ENCODE results near the gene NFE2L2. TPM values are rescaled to one million over a fixed set of nuclear protein-coding genes. Genes with fewer than 3 reads are reported as not detected.
"Not testable (repeated sequence)": the region's sequence is repeated elsewhere in the genome, so short reads cannot be mapped to it uniquely, and the experiment has no call there.

The NFE2L2 gene
- 98.4 and 100 TPM in 2 replicates for total RNA-seq
- long read RNA-seq, transcript NFE2L2-201 (5 exons, 2,853 nt): minor isoform, 44 of 285 reads
- long read RNA-seq, transcript NFE2L2-202 (5 exons, 2,651 nt): major isoform, 188 of 285 reads
- long read RNA-seq, partial matches to known transcripts: 35 of 285 reads
- long read RNA-seq, other reads (novel, unspliced or antisense): 15 of 285 reads

DNA sequence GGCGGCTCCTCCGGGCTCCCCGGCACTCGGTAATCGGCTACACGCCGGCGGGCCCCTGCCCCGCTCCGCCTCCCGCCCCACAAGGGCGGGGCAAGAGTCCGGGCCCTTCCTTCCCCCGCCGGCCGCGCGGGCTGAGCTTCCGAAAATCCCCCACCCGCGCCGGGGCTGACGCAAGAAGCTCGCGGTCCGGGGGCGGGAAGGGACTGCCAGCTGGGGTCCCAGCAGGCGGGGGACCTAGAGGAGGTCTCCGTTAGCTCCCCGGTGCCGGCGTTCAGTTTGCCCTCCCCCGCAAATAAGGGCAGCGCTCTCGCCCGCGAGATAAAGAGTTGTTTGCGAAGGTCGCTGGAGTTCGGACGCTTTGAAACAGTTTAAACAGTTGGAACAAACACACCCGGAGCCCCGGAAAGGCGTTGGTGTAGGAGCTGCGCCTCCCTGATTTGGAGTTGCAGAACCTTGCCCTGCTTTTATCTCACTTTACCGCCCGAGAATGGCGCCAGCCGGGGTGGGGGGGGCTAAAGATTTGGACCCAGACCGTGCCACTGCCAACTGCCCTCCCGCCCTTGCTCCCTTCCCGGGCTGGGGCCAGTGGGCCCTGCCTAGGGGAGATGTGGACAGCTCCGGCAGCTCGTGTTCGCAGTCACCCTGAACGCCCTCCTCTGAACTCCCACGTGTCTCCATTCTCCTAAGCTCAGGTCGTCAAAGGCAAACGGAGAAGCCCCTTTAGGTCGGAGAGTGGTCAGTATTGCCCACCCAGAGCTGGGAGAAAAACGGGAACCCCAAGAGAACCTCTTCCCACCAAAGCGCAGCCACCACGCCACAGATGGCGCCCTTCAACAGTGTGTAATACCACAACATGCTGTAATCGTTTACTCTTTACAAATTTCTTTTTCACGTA is at the start of gene NFE2L2:
Gene NFE2L2, minus strand, starts transcription at position 35 of the 895 bp plus-strand sequence. CDS start 151 bp downstream, outside the sequence.
- no peaks in the 10 kb centered on the region for H3K36me3 Mint-ChIP-seq (ENCODE audit: unreplicated experiment)
- H3K27ac Mint-ChIP-seq (ENCODE audit: unreplicated experiment): peak within 1 kb of the TSS; percentile 99
- no peaks in the 10 kb centered on the region for H3K27me3 Mint-ChIP-seq (ENCODE audit: unreplicated experiment)
- TF ChIP-seq, protein P1, sequence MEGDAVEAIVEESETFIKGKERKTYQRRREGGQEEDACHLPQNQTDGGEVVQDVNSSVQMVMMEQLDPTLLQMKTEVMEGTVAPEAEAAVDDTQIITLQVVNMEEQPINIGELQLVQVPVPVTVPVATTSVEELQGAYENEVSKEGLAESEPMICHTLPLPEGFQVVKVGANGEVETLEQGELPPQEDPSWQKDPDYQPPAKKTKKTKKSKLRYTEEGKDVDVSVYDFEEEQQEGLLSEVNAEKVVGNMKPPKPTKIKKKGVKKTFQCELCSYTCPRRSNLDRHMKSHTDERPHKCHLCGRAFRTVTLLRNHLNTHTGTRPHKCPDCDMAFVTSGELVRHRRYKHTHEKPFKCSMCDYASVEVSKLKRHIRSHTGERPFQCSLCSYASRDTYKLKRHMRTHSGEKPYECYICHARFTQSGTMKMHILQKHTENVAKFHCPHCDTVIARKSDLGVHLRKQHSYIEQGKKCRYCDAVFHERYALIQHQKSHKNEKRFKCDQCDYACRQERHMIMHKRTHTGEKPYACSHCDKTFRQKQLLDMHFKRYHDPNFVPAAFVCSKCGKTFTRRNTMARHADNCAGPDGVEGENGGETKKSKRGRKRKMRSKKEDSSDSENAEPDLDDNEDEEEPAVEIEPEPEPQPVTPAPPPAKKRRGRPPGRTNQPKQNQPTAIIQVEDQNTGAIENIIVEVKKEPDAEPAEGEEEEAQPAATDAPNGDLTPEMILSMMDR (IDR thresholded peaks at IDR 0.05): peak; percentile 44
- H3K4me1 Mint-ChIP-seq (ENCODE audit: unreplicated experiment): peaks cover 40% of the 10 kb centered on the region
- peak; percentile 95 for DNase-seq (ENCODE audit: extremely low spot score, unreplicated experiment)
- peak within 1 kb of the TSS; percentile 83 for H3K4me3 Mint-ChIP-seq (ENCODE audit: unreplicated experiment)
- no peaks in the 10 kb centered on the region for H3K9me3 Mint-ChIP-seq (ENCODE audit: unreplicated experiment)

- Mint-ChIP-seq H3K4me1 (ENCODE audit: unreplicated experiment) (peaks cover 16% of the 10 kb centered on the region), H3K36me3 (ENCODE audit: unreplicated experiment) (no peaks in the 10 kb centered on the region), H3K27me3 (ENCODE audit: unreplicated experiment) (no peaks in the 10 kb centered on the region), H3K27ac (ENCODE audit: unreplicated experiment) (peak overlapping the region; percentile 31), H3K4me3 (ENCODE audit: unreplicated experiment) (no peak overlapping the region), H3K9me3 (ENCODE audit: unreplicated experiment) (no peaks in the 10 kb centered on the region)
- no peak for DNase-seq (ENCODE audit: extremely low spot score, unreplicated experiment)
- TF ChIP-seq, protein P1 (IDR thresholded peaks at IDR 0.05): no peak
Measured at GRCh38 chr2:177314194-177314593, 49.7 kb upstream of the NFE2L2 start.

DNA sequence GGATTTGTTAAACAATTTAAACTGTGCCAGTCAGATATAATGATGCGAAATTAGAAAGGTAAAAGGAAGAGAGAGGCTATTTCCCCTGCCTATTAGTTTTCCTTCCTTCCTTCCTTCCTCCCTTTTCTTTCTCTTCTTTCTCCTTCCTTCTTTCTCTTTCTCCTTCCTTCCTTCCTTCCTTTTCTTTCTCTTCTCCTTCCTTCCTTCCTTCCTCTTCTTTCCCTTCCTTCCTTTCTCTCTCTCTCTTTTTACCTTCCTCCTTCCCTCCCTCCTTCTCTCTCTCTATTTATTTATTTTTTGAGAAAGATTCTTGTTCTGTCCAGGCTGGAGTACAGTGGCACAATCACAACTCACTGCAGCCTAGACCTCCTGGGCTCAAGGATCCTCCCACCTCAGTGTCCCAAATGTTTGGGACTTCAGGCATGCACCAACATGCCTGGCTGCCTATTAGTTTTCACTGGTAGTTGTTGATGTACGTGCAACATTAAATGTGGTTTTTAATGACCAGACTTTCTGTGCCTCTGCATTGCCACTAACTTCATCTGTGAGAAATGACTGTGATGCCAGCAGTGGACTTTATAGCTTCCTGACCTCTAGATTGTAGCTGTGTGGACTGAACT is 48.7 kb upstream of the NFE2L2 start:
- peaks cover 16% of the 10 kb centered on the region for H3K4me1 Mint-ChIP-seq (ENCODE audit: unreplicated experiment)
- H3K9me3 Mint-ChIP-seq (ENCODE audit: unreplicated experiment): no peaks in the 10 kb centered on the region
- no peaks in the 10 kb centered on the region for H3K36me3 Mint-ChIP-seq (ENCODE audit: unreplicated experiment)
- no peak overlapping the region for H3K27ac Mint-ChIP-seq (ENCODE audit: unreplicated experiment)
- TF ChIP-seq, protein P1 (IDR thresholded peaks at IDR 0.05): no peak
- DNase-seq (ENCODE audit: extremely low spot score, unreplicated experiment): no peak
- no peak overlapping the region for H3K4me3 Mint-ChIP-seq (ENCODE audit: unreplicated experiment)
- no peaks in the 10 kb centered on the region for H3K27me3 Mint-ChIP-seq (ENCODE audit: unreplicated experiment)

- TF ChIP-seq, protein P1 (IDR thresholded peaks at IDR 0.05): no peak
- Mint-ChIP-seq H3K4me1 (ENCODE audit: unreplicated experiment) (peaks cover 16% of the 10 kb centered on the region), H3K27ac (ENCODE audit: unreplicated experiment) (no peak overlapping the region), H3K27me3 (ENCODE audit: unreplicated experiment) (no peaks in the 10 kb centered on the region), H3K4me3 (ENCODE audit: unreplicated experiment) (no peak overlapping the region), H3K9me3 (ENCODE audit: unreplicated experiment) (no peaks in the 10 kb centered on the region), H3K36me3 (ENCODE audit: unreplicated experiment) (no peaks in the 10 kb centered on the region)
- DNase-seq (ENCODE audit: extremely low spot score, unreplicated experiment): no peak
Measured at GRCh38 chr2:177312562-177312961, 48.0 kb upstream of the NFE2L2 start.

GRCh38 chr2:177309672-177310309 is 45.3 kb upstream of the NFE2L2 start:
- H3K9me3 Mint-ChIP-seq (ENCODE audit: unreplicated experiment); H3K27me3 Mint-ChIP-seq (ENCODE audit: unreplicated experiment); H3K36me3 Mint-ChIP-seq (ENCODE audit: unreplicated experiment); DNase-seq (ENCODE audit: extremely low spot score, unreplicated experiment); H3K4me3 Mint-ChIP-seq (ENCODE audit: unreplicated experiment); H3K27ac Mint-ChIP-seq (ENCODE audit: unreplicated experiment): not testable (repeated sequence)
- peaks cover 13% of the 10 kb centered on the region for H3K4me1 Mint-ChIP-seq (ENCODE audit: unreplicated experiment)
